ENCODE results near the gene ASB2. TPM values are rescaled to one million over a fixed set of nuclear protein-coding genes. Genes with fewer than 3 reads are reported as not detected.

Gene ASB2
- total and polyA plus RNA-seq, 2 of the 8 experiments (the other 6 are each of a cell fraction or from before 2014, with no cell fraction given), result 1.0 to 2.1 TPM

- DNase-seq (ENCODE audit: low read depth in 1 of 2, low spot score in 2 of 2) (no peak), FAIRE-seq (no peak)
- CTCF ChIA-PET (ENCODE audit: partially characterized antibody), result interaction anchor here (0.7 to 20.5 kb wide), 32 partner anchors 9 to 731 kb away, joined by 3 to 484 read pairs (median 5); partner anchors contain the start of genes CCDC197 and FAM181A
- no peak overlapping the region for H2AK5ac ChIP-seq (ENCODE audit: low read depth, low read length)
- peaks cover 7 to 25% (median 17%) of the 10 kb centered on the region in 4 experiments for H3K27me3 ChIP-seq (replicated peaks in 1 of 4; ENCODE audit: control insufficient read depth in 3 of 4, extremely low read depth in 1 of 4, insufficient read depth in 3 of 4, low read length in 3 of 4)
- no peak overlapping the region for H3K4me3 ChIP-seq (ENCODE audit: extremely low read depth in 1 of 4, insufficient read depth in 2 of 4, low read depth in 3 of 4, low read length in 4 of 4)
- peaks cover 5% of the 10 kb centered on the region; the same call in 1 of the 2 replicates for H3K23me2 ChIP-seq (ENCODE audit: low read depth, low read length)
- H4K20me1 ChIP-seq (replicated peaks in 1 of 2; ENCODE audit: control insufficient read depth in 1 of 2, insufficient read depth in 2 of 2, low read length in 2 of 2), result no peaks in the 10 kb centered on the region
- H2BK20ac ChIP-seq (ENCODE audit: low read length), result no peak overlapping the region
- H2AFZ ChIP-seq (ENCODE audit: low read length), result no peak overlapping the region
- no peak overlapping the region; the same call in 1 of the 2 replicates for H3K18ac ChIP-seq (ENCODE audit: extremely low read depth, low read length)
- no peaks in the 10 kb centered on the region for H3K79me2 ChIP-seq (ENCODE audit: control insufficient read depth in 1 of 2, insufficient read depth in 2 of 2, low read length in 2 of 2)
- H3K79me1 ChIP-seq (ENCODE audit: low read depth, low read length), result no peaks in the 10 kb centered on the region
- H3K27ac ChIP-seq (ENCODE audit: low read depth, low read length), result no peak overlapping the region
- no peak overlapping the region for H3K4me2 ChIP-seq (ENCODE audit: insufficient read depth in 1 of 2, low read depth in 2 of 2, low read length in 2 of 2)
- no peak overlapping the region for H3K9ac ChIP-seq (replicated peaks in 1 of 4; ENCODE audit: extremely low read depth in 1 of 4, low read depth in 3 of 4, low read length in 3 of 4)
- H4K5ac ChIP-seq (ENCODE audit: insufficient read length, low read depth, low read length), result no peak overlapping the region
- WGBS, 2 experiments (ENCODE audit: extremely low coverage in 1 of 2, insufficient coverage in 1 of 2, insufficient read length in 1 of 2, insufficient replicate concordance in 2 of 2, low coverage in 1 of 2, low lambda C conversion rate in 2 of 2, missing lambda C conversion rate in 1 of 2), result 93% methylated on average over 6 of the region's 6 CpGs; no CpG with 5 or more reads in 1 of the 2 experiments
- POLR2A ChIA-PET (ENCODE audit: partially characterized antibody), result interaction anchor here (0.7 to 2.8 kb wide), 2 partner anchors 55 to 72 kb away, joined by 3 to 6 read pairs; no protein-coding TSS in a partner anchor
- no peak overlapping the region for H3K4ac ChIP-seq (replicated peaks; ENCODE audit: insufficient read length, low read depth, low read length)
- no peak overlapping the region for H3K14ac ChIP-seq (ENCODE audit: insufficient read length)
- H3K36me3 ChIP-seq (ENCODE audit: control insufficient read depth in 2 of 4, insufficient read depth in 4 of 4, low read length in 3 of 4), result no peaks in the 10 kb centered on the region
- peak overlapping the region; percentile 27; the same call in 1 of the 2 replicates for H2BK12ac ChIP-seq (ENCODE audit: low read depth, low read length)
- no peak overlapping the region for H4K91ac ChIP-seq (replicated peaks; ENCODE audit: insufficient read length, low read length)
- no peak overlapping the region for H2BK120ac ChIP-seq (replicated peaks; ENCODE audit: low read depth, low read length)
- peaks cover 0 to 5% of the 10 kb centered on the region in 2 experiments; a peak in 1 of 4 replicates for H3K9me3 ChIP-seq (ENCODE audit: insufficient read depth in 2 of 2, low read depth in 1 of 2, low read length in 1 of 2)
- no peak overlapping the region for H2BK15ac ChIP-seq (ENCODE audit: low read length)
- no peak for TF ChIP-seq RAD21 (IDR thresholded peaks at IDR 0.05 in 1 of 2, conservative IDR thresholded peaks at IDR 0.05 in 1 of 2; ENCODE audit: low read depth in 2 of 2, low read length in 2 of 2)
- TF ChIP-seq SP2 (IDR thresholded peaks at IDR 0.05; ENCODE audit: low read length), result no peak
- TF ChIP-seq JUND (IDR thresholded peaks at IDR 0.05; ENCODE audit: low read length), result no peak
- TF ChIP-seq CBX8 (IDR thresholded peaks at IDR 0.05; ENCODE audit: borderline replicate concordance, low read depth, low read length), result no peak
- TF ChIP-seq EGR1 (IDR thresholded peaks at IDR 0.05; ENCODE audit: borderline replicate concordance, low read depth, low read length), result no peak
- TF ChIP-seq JUN (IDR thresholded peaks at IDR 0.05; ENCODE audit: low read depth, low read length), result no peak
- TF ChIP-seq TEAD4 (IDR thresholded peaks at IDR 0.05; ENCODE audit: low read depth, low read length), result no peak
- H3K56ac ChIP-seq (replicated peaks; ENCODE audit: insufficient read length, low read depth, low read length), result no peak overlapping the region
- no peak overlapping the region for H2BK5ac ChIP-seq (ENCODE audit: low read depth, low read length)
- peaks cover 0 to 12% (median 6%) of the 10 kb centered on the region in 4 experiments; a peak in 4 of 7 replicates for H3K4me1 ChIP-seq (replicated peaks in 1 of 4; ENCODE audit: control insufficient read depth in 3 of 4, insufficient read depth in 4 of 4, low read length in 3 of 4)
- H3K23ac ChIP-seq (ENCODE audit: insufficient read length), result no peak overlapping the region
- H4K8ac ChIP-seq (ENCODE audit: extremely low read depth, insufficient read depth, low read length), result no peak overlapping the region
Observed at GRCh38 chr14:93936926-93937325, 39.4 kb downstream of the ASB2 start.
